ENCODE data around the gene POR. TPM values are rescaled to one million over a fixed set of nuclear protein-coding genes. Genes with fewer than 3 reads are reported as not detected.

POR gene
- total and polyA plus RNA-seq, 2 of the 13 experiments (the other 11 are each of a cell fraction or from before 2014, with no cell fraction given): 145 to 266 TPM

- TF ChIP-seq ARID4A (CRISPR knock-in tag; IDR thresholded peaks at IDR 0.05; ENCODE audit: borderline replicate concordance) (peak; percentile 94; the same call in 1 of the 2 replicates), ZNF850 (CRISPR knock-in tag; conservative IDR thresholded peaks at IDR 0.05) (0 out of 2 replicates have a peak, but pooled peaks have one; percentile 57), NKX3-1 (CRISPR knock-in tag; IDR thresholded peaks at IDR 0.05) (peak; percentile 87), ZNF510 (CRISPR knock-in tag; IDR thresholded peaks at IDR 0.05; ENCODE audit: low read depth) (no peak), CEBPZ (IDR thresholded peaks at IDR 0.05; ENCODE audit: low read length) (no peak), ZNF160 (CRISPR knock-in tag; IDR thresholded peaks at IDR 0.05) (peak; percentile 74; the same call in 1 of the 2 replicates), ZBTB44 (CRISPR knock-in tag; IDR thresholded peaks at IDR 0.05) (no peak), ZNF329 (CRISPR knock-in tag; IDR thresholded peaks at IDR 0.05; ENCODE audit: low read depth) (0 out of 2 replicates have a peak, but pooled peaks have one; percentile 40), ZNF274 (CRISPR knock-in tag; IDR thresholded peaks at IDR 0.05) (peak; percentile 75), NCOR1 (IDR thresholded peaks at IDR 0.05; ENCODE audit: borderline replicate concordance, low read length) (no peak), CREB3 (CRISPR knock-in tag; IDR thresholded peaks at IDR 0.05) (peak; percentile 93), MEF2D (CRISPR knock-in tag; IDR thresholded peaks at IDR 0.05) (0 out of 2 replicates have a peak, but pooled peaks have one; percentile 35), SP1 (IDR thresholded peaks at IDR 0.05) (peak; percentile 91), SP1 (CRISPR knock-in tag; IDR thresholded peaks at IDR 0.05) (peak; percentile 100), SMAD3 (CRISPR knock-in tag; IDR thresholded peaks at IDR 0.05) (peak; percentile 64; the same call in 1 of the 2 replicates), KLF13 (CRISPR knock-in tag; IDR thresholded peaks at IDR 0.05) (peak; percentile 29; the same call in 1 of the 2 replicates), DBP (CRISPR knock-in tag; IDR thresholded peaks at IDR 0.05; ENCODE audit: not compliant biosample characterization) (peak; percentile 82), CREM (IDR thresholded peaks at IDR 0.05) (no peak), CREM (CRISPR knock-in tag; IDR thresholded peaks at IDR 0.05) (no peak)
These were observed at the start of gene POR (continued) for GRCh38 chr7:75914655-75915415.
